MM.1S (cell line): ENCODE results near the gene DDX10.

Experiments
- CTCF ChIP-seq: fragments of 300-600 bp; sonication (generic); IDR thresholded peaks from 2 replicates; pipeline ENCODE4 v1.5.1; 2016; ENCODE audit warnings: antibody characterized with exemption, low read length, mixed read lengths
- EZH2 ChIP-seq: fragments of 300-600 bp; sonication (generic); optimal IDR thresholded peaks from 2 replicates; pipeline ENCODE3; 2017; ENCODE audit warnings: low read depth, mild to moderate bottlenecking, antibody characterized with exemption, low read length, mixed read lengths
- EZH2phosphoT487 ChIP-seq: fragments of 300-600 bp; sonication (generic); IDR thresholded peaks from 2 replicates; pipeline ENCODE4 v1.6.1; 2018; ENCODE audit warnings: antibody characterized with exemption, low read length

DNA sequence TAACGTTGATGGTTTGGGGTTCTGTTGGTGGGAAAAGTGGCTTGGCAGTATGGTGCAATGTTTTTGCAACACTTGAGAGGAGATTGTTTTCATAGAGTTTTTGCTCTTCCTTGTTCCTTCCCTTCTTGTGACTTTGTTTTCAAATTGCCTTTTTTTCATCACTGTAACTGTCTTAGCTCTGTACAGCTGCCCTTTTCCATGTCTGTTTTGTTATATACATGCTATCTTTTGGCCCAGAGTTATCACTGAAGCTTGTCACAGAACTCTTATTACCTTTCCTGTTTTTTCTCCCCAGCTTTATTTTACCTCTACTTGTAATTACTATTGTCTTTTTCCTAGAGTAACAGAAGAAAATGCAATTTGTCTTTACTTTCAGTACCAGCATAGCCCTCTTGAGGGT, 154.1 kb downstream of the DDX10 start:
- TF ChIP-seq CTCF (no peak), EZH2 (no peak), EZH2phosphoT487 (no peak)
